ENCODE data around the gene SSTR5.

The SSTR5 gene

DNA sequence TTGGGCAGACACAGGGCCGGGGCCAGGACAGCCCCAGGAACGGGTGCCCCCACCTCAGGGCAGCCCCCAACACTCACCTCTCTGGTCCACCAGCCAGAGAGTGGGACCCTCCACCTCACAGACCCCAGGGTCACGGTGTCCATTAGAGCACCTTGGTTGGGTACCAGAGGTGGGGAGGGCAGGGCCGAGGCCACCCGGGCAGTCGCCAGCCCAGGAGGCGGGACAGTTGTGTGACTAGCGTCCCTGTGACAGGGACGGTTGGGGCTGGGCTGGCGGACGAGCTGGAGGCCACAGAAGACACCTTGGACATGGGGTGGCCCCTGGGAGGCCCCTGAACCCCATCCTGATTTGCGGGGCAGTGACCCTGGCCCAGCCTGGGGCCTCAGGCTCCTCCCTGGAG, 35.2 kb downstream of the SSTR5 start:
- DNase-seq, result no peak

DNA sequence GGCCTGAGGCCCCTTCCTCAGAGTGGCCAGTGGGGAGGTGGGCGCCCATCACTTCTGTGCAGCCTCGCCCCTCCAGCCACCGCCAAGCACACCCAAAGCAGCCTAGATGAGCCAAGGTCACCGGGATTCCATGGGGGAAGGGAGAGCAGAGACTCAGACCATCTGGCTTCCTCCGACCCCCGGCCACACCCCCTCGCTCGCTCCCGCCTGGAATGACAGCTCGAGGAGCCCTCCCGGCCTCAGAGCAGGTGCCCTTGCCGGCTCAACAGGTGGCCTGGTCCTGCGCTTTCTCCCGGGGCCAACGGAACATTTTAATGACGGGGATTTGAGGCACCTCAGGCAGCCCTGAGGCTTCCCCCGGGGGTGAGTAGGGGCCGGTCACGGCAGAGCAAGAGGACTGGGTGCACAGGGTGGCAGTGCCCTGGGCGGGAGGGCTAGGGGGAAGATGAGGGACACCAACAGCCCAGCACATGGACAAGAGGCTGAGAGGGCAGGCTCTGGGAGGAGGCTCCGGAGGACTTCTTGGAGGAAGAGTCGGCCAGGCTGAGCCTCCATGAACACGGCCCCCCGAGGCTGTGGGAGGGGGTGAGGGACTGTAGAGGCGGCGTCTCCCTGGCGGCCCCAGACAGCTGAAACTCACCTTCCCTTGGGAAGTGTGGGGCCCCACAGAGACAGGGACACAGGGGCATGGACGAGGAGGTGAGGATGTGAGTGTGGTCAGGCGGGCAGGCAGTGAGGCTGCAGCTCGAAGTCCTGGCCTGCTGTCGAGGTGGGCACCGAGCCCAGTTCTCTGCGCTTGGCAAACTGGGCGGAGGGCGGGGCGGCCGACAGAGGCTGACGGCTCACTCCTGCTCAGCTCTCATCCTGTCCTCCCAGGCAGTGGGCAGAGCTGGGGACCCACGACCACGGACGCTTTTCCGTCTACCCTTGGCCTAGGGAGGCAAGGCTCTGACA, 36.0 kb downstream of the SSTR5 start:
- no peak for DNase-seq

DNA sequence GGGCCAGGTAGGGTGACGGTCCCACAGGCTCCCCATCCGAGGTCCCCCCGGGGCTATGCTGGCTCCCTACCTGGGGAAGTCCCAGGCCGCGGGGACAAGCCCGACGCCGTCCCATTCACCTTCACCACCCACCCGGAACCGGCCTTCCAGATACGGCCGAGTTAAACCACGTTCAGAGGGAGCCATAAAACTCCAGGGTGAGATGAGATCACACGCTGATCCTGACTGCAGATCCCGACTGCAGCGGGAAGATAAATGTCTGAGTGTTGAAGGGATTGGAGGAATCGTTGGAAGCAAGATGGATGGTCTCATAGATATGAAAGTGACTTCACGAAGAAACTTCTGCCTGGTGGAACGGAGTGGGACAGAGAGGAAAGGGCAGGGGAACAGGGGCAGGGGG, 37.1 kb downstream of the SSTR5 start:
- peak; percentile 2 for DNase-seq

DNA sequence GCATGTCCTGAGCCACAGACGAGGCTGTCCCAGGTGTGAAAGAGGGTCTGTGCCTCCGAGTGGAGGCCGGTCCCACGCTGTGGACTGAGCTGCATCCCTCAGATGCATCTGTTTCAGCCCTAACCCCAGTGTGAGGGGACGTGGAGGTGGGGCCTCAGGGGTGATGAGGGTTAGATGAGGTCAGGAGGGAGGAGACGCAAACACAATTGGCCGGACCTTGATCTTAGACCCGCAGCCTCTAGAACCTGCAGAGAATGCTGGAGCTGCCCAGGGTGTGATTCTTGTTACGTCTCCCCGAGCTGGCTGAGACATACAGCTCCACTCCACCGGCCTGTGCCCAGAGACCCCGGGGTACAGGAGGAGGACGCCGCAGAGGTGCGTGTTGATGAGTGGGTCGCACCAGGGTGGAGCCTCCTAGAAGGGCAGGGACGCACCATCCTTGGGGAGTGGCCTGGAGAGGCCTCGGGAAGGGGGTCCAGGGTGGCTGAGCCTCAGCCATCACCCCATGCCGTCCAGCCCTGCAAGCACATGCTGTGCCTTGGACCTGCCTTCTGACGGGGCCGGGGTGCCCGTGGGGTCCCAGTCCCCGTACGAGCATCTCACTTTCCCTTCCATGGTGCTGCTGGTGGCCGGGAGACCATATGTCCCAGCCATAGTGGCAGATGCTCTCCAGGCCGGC, 40.1 kb downstream of the SSTR5 start:
- DNase-seq, result no peak

DNA sequence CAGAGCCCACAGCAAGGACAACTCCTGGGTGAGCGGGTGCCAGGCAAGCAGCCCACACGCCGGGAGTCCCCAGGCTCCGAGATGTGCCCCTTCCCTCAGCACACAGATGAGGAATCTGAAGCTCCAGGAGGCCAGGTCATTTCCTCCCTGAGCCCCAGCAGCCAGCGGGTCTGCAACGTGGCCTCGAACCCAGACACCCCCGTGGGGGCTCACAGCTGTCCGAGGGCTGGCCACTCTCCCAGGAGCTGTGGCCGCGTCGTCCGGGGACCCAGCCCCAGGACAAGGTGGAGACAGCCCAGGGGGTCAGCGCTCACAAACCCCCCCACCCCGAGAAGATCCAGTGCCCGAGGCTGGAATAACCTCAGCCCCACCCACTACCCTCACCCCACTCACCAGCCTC, 40.9 kb downstream of the SSTR5 start:
- no peak for DNase-seq

DNA sequence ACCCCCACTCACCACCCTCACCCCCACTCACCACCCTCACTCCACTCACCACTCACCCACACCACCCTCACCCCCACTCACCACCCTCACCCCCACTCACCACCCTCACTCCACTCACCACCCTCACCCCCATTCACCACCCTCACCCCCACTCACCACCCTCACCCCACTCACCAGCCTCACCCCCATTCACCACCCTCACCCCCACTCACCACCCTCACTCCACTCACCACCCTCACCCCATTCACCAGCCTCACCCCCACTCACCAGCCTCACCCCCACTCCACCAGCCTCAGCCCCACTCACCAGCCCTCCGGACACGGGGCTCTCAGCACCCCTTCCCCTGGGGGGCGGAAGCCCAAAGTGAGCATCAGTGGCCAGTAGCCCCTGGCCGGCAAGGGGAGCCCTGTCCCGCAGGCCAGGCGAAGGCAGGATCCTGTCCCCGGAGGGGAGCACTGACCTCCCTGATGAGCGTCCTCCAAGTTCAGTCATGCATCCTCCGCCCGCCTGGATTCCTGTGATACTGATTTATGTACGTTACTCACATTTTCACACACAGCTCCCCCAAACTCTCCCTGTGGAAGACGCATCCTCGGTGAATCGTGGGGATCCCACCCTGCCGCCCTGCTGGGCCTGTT, 41.5 kb downstream of the SSTR5 start:
- DNase-seq, result no peak

DNA sequence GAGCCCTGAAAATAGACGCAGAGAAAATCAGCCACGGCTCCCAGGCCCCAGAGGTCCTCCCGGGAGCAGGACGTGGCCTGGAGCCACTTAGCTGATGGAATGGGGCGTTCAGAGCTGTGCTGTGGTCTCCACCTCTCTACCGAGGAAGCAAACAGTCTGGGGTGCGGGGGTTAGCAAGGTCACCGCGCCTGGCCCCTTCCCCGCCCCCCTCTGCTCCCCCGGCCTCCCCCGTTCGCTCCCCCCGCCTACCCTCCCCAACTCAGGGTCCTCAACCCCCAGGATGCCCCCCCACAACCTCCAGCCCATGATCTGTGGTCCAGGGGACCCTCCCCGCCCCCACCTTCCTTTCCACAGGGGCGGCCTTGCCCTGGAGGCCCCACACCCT, 44.1 kb downstream of the SSTR5 start:
- no peak for DNase-seq

DNA sequence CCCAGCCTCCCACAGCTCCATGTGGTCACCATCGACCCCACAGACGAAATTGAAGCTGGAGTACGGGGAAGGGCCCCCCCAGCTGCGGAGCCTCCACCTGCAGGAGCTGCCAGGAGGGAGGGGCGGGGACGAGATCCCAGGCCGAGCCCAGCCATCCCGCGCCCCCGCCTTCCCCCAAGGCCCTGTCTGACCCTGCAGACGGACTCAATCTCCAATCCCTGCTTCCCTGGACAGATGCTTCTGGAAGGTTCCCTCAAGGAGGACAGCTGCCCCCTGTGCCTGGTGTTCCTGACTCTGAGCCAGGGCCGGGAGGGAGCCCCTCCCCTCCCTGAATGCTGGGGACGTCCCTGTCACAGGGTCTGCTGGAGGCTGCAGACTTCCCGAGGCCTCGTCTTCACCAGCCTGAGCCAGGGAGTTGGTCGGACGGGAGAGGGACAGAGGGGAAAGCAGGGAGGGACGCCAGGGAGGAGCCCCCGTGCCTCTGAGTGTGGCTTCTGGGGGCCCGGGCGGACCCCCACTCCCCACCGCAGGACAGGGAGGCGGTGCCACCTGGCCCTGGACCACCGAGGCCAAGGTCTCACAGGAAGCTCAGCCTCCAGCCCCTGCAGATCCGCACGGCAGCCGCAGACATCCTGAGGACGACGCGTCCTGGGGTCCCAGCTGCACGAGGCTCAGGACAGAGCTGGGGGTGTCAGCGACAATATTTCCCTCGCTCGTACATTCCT, 44.8 kb downstream of the SSTR5 start:
- DNase-seq, result no peak

DNA sequence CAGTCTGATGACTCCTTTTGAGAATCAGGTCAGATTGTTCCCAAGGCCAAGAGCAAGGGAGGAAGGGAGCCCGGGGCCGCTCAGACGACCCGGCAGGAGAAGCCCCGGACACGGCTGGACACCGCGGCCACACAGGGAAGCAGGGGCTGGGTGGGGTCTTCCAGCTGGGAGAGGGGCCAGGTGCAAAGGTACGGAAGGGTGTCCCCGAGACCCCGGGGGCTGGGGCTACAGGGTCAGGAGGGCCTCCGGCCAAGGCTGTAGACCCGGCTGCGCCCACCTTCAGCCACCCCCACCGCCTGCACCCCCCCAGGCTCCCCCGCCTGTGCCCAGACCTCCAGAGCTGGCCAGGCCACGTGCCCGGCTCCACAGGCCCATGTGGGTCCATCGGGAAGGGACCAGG, 45.4 kb downstream of the SSTR5 start:
- no peak for DNase-seq

DNA sequence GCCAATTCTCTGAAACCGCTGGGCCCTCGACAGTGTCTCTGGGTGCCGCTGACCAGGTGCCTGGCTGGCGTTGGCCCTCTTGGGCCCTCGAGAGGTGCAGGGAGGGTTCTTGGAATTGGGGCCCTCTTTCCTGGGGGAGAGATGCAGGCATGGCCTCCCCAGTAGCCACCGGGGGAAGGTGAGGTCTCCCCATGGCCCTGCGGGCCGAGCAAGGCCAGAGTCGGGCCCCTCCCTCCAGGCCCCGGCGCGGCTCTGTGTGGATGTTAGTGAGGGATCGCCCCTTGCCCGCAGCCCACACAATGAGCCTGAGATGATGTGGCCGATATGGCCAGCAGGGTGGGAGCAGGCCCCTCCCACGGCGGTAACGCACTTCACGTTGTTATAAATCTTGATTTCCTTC, 46.6 kb downstream of the SSTR5 start:
- no peak for DNase-seq

DNA sequence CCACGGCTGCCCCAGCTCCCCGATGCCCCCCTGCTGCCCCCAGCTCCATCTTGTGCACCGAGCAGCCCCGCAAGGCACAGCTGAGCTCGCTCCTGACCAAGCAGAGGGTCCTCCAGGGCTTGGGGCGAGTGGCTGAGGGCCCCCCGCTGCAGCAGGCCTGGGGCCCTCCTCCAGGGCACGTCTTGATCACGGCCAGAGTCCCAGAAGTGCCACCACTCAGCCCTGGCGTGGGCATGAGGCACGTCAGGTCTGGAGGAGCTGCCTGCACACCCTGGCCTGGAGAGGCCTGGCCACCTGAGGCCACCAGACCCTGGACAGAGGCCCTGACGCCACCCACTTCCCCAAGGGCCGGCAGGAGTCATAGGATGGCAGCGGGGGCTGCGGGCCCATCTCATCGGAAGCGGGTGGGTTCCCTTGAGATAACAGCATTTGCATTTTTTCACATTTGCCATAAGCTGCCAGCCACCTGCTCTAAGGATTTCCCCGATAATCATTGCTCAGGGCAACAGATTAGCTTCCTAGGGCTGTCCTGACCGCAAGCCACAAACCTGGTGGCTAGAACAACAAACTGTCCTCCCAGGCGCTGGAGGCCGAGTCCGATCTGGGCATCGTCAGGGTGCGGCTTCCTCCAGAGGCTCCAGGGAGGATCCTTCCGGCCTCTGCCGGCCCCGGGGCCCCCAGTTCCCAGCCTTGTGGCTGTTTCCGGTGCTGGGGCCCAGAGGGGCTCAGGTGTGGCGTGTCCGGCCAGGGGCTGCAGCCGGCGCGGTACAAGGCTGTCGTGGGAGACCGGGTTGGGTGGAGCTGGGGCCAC, 47.4 kb downstream of the SSTR5 start:
- DNase-seq, result no peak

DNA sequence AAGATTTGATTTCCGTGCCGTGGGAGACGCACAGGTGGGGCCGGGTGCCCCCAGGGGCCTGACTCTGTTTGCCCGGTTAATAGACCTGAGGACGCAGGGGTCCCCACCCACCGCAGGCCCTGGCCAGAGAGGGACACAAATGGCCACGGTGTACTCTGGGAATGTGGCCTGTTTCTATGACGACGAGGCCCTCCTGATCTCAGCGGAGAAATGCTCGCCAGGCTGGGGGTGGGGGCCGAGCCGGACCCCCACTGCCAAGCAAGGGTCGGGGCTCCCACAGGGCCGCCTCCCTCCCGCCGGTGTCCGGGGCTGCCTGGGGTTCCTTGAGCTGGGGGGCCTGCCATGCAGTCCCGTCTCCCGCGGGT, 48.0 kb downstream of the SSTR5 start:
- no peak for DNase-seq

DNA sequence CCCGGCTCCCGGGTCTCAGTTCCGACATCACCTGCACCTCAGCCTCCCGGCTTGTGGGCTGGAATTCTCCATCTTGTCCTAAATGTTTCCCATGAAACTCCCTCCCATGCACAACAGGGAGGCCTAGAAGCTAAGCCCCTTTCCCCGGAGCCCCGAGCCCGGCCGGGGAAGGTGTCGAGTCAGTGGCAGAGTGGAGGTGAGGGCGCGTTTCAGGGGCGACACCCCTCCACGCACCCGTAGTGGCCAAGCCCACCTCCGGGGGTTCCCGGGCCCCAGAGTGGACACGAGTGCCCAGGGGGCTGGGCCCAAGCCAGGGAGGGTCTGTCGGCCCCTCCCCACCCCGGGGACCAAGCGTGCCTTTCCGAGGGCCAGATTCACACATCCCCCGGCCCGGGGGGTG, 48.5 kb downstream of the SSTR5 start:
- DNase-seq, result no peak

DNA sequence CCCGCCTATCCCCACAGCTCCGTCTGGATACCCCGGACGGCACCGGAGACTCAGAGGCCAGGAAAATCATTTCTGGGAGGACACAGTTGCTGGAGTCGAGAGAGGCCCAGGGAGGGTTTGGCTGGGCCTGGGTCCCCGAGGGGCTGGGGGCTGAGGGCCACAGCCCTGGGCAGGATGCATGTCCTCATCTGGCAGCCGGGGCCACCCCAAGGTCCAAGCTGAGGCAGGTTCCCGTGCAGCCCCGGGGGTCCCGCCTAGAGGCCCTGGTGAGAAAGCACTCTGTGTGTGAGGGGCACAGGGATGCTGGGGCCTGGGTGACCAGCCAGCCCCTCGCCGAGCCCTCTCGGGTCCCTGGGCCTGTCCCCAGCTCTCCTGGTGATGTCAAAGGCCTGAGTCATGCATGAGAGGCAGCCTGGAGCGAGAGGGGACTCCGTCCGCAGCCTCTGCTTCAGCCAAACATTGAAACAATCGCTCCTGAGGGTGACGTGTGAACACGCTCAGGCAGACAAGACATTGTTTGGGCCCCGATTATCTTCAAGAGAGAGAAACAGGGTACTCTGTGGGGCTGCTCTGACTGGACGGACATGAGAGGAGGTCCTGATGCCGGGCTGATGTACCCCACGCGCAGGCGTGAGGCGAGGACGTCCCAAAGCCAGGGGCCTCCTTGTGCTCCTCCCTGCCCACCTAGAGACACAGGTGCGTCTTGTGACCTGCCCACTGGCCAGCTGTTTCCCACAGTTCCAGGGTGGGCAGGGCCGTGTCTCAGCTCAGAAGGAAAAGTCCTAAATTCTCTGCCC, 49.3 kb downstream of the SSTR5 start:
- no peak for DNase-seq

DNA sequence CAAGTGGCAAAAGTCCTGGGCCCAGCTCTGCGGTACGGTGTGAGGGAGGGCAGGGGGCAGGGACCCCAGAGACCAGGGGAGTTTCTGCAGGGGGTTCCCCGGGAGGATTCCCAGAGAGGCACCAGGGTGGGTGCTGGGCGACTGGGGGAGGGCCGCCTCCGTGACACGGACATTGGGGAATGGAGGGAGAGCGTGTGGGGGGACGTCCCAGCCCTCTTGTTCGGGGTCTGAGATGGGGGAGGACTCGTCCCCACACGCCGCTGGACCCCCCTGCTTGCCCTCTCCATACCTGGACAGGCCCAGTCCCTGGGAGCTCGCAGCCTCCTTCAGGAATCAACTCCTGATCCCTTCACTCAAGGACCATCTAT, 49.8 kb downstream of the SSTR5 start:
- no peak for DNase-seq

DNA sequence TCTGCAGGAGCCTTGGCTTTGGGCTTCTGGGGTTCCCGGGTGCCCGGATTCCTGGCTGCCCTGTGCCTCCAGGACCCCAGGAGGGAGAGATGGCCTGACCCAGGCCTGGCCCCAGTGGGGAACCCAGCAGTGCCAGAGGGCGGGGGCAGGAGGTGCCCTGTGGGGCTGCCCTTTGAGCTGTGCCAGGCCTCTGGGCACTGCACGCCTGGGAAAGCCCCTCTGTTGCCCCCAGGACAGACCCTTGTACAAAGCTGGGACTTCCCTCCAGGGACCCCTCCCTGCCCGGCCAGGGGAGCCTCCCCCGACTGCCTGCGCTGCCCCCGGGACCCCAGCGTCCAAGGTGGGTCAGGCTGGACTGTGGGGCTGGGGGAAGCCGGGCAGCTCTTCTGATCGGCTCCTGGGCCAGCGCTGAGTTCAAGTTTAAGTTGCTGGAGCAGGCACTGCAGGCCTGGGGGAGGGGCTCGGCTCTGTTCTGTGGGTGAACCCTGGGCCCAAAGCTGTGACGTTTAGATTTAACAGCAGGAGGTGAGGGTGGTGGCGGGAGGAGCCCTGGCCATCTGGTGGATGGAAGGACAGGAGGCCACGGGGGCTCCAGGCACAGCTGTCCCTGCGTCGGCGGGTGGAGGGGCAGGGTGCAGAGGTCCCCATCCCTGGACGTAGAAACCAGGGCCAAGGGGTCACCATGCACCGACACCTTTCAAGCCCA, 51.1 kb downstream of the SSTR5 start:
- no peak for DNase-seq

DNA sequence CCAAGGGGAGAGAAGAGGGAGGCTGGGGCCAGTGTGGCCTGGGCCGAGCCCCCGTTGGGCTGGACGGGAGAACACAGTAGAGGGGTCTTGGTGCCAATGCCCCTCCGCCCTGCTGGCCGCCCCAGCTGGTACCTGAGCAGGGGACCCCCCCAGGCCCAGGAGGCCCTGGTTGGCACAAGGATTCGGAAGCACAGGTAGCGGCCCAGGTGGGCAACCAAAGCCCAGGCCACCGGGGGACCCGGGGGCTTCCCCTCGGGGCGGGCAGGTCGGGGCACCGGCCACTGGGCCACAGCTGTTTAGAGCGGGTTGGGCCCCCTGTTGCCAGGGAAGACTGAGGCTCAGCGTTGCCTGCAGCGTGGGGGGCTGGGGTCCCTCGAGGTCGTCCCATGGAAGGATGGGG, 51.7 kb downstream of the SSTR5 start:
- DNase-seq, result no peak

DNA sequence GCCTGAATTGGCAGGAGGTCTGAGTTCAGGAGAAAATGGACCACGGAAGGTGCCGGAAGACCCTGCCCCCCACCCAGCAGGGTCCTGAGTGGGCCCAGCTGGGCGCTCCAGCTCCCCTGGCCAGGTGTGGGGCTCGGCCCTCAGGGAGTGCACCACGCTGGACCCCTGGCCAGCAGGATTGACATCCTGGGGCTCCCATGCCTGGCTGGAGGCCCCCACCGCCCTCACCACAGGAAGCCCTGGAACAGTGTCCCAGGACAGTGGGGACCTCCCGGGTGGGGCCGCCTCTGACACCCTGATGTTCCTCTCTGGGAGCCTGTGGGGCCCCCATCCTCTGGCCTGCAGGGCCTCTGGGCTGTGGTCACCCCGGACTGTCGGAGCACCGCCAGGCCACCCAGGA, 52.2 kb downstream of the SSTR5 start:
- no peak for DNase-seq

DNA sequence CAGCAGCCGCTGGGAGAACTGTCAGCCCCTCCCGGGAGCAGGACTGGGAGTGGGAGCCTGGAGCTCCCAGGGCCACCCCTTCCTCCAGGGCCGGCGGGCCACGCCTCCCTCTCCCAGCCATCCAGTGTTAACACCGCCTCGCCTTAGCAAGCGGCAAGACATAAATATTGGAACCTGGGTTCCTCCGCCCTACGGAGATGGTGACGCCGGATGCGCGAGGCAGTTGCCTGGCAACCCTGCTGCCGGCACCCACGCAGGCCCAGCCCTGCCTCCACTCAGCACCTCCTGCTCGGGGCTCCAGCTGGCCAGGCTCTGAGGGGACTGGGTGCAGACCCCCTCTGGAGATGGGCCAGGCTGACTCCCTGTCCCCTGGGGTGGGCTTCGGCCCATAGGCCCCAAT, 52.9 kb downstream of the SSTR5 start:
- no peak for DNase-seq

DNA sequence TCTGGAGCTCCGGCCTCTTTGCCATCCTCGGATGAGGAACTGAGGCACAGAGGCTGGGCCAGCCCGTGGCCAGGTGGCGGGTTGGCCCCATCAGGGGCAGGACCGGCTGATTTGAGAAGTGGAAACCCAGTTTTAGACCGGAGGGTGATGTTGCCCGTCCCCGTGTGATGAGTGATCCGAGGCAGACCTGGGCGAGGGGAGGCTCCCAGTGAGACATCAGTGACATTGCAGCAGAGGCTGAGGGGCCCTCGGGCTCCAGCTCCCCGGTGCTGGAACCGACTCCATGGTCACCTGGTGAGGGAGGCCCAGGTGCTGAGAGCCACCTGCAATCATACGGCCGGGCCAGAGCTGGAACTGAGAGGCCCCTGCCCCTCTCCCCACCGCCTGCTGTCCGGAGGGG, 53.5 kb downstream of the SSTR5 start:
- DNase-seq, result no peak

DNA sequence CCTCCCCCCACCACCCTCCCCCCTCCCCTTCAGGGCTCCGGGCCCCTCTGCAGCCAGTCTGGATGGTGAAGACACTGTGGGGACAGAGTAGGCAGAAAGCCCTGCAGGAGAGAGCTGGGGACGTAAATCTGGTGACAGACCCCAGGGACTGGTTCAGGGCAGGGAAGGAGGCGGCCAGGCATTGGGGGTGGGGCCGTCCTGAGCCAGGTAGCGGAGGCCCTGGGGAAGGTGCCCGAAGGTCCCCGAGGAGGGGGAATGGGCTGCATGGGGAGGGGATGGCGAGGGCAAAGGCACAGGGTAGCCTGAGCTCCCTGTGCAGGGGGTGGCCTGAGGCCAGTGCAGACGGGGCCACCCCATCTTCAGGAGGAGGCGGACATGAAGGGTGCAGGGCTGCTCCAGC, 54.0 kb downstream of the SSTR5 start:
- no peak for DNase-seq

Measured in kidney glomerular epithelial cell (primary cell).